ENCODE data around the gene BNC2.

DNA sequence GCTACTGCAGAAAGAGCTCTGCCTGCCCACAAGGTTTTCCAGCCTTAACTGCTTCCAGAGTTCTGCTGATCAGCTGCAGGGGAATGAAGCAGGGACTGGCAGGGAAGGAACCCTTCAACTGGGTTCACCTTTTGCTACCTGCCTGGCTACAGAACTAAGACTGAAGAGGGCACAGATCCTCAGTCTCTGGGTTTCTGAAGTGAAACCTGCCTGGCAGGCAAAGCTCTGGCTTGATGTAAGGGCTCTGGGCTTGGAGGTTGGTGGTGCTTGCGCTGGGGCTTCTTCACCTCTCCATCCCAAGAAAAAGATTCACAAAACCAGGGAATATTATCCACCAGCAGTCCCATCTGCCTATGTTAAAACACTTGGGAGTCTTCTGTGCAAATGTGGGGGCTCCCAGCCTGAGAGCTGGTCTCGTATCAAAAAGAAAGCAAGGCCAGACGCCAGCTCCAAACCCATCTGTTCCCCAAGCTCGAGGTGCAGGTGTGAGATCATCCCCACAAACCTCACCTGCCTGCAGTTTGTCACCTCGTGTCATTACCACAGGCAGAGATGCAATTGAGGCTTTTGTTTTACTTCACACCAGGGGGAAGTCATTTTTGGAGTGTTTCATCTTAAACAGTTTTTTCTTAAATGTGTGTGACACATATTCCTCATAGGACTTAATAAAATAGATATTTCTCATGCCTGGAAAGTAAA lies 58.3 kb downstream of the BNC2 start:
- no peak for TF ChIP-seq ZBTB7A (IDR thresholded peaks at IDR 0.05; ENCODE audit: low read depth)
- no peak for TF ChIP-seq TAF1 (IDR thresholded peaks at IDR 0.05; ENCODE audit: low read depth)
- TF ChIP-seq YY1 (IDR thresholded peaks at IDR 0.05; ENCODE audit: low read depth) = no peak
- TF ChIP-seq TCF12 (IDR thresholded peaks at IDR 0.05; ENCODE audit: low read depth) = no peak
- TF ChIP-seq, protein P1, sequence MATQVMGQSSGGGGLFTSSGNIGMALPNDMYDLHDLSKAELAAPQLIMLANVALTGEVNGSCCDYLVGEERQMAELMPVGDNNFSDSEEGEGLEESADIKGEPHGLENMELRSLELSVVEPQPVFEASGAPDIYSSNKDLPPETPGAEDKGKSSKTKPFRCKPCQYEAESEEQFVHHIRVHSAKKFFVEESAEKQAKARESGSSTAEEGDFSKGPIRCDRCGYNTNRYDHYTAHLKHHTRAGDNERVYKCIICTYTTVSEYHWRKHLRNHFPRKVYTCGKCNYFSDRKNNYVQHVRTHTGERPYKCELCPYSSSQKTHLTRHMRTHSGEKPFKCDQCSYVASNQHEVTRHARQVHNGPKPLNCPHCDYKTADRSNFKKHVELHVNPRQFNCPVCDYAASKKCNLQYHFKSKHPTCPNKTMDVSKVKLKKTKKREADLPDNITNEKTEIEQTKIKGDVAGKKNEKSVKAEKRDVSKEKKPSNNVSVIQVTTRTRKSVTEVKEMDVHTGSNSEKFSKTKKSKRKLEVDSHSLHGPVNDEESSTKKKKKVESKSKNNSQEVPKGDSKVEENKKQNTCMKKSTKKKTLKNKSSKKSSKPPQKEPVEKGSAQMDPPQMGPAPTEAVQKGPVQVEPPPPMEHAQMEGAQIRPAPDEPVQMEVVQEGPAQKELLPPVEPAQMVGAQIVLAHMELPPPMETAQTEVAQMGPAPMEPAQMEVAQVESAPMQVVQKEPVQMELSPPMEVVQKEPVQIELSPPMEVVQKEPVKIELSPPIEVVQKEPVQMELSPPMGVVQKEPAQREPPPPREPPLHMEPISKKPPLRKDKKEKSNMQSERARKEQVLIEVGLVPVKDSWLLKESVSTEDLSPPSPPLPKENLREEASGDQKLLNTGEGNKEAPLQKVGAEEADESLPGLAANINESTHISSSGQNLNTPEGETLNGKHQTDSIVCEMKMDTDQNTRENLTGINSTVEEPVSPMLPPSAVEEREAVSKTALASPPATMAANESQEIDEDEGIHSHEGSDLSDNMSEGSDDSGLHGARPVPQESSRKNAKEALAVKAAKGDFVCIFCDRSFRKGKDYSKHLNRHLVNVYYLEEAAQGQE (IDR thresholded peaks at IDR 0.05; ENCODE audit: low read depth) = no peak
- TF ChIP-seq TEAD4 (IDR thresholded peaks at IDR 0.05) = no peak
- no peak for TF ChIP-seq CREB1 (IDR thresholded peaks at IDR 0.05; ENCODE audit: low read depth)
- TF ChIP-seq EP300 (IDR thresholded peaks at IDR 0.05; ENCODE audit: borderline replicate concordance) = no peak
- TF ChIP-seq RAD21 (IDR thresholded peaks at IDR 0.05; ENCODE audit: low read depth) = no peak
- no peak for TF ChIP-seq NFIC (IDR thresholded peaks at IDR 0.05)
- TF ChIP-seq CEBPB (IDR thresholded peaks at IDR 0.05) = no peak

Measured in Ishikawa (cell line).